GM12878 (cell line): ENCODE data around the gene KAZN. TPM values are rescaled to one million over a fixed set of nuclear protein-coding genes. Genes with fewer than 3 reads are reported as not detected.

Source experiments
- ATAC-seq: fragments of 200-7000 bp; cut with Tn5 transposase; 3 replicates; pipeline ENCODE4 v1.9.1; 2020; ENCODE audit warnings: mild to moderate bottlenecking, moderate library complexity
- BruUV-seq: library from RNA; stranded (reverse); fragments of 400-500 nt; replicated peaks from 2 replicates; lab custom pipeline; 2021; lab: Mats Ljungman, UMichigan
- CTCF ChIA-PET: fragments of 300-600 bp; sonication (Branson Sonifier 250); formaldehyde crosslinking; extraction: SDS; loops from one replicate; lab custom pipeline; 2021; ENCODE audit warnings: inconsistent platforms; lab: Yijun Ruan, JAX
- POLR2A ChIA-PET: fragments of 350-600 bp; formaldehyde crosslinking; extraction: SDS; loops from one replicate; lab custom pipeline; 2021; ENCODE audit warnings: inconsistent platforms; lab: Charles Lee
- RAD21 ChIA-PET: fragments of 300-600 bp; sonication (Branson Sonifier 250); formaldehyde crosslinking; loops from one replicate; lab custom pipeline; 2023; ENCODE audit warnings: antibody characterized with exemption; ENCODE audit not compliant: unreplicated experiment; lab: Charles Lee
- SMC1A ChIA-PET: fragments of 300-600 bp; sonication (Branson Sonifier 250); formaldehyde crosslinking; loops from one replicate; lab custom pipeline; 2023; ENCODE audit not compliant: unreplicated experiment, uncharacterized antibody; lab: Charles Lee
- DNase-seq: peaks from one replicate; pipeline ENCODE4 v3.0.0-alpha.2; 2011; ENCODE audit warnings: low read depth, low spot score
- FAIRE-seq: peaks from 3 replicates; lab custom pipeline; 2011; peaks lifted over from hg19 to GRCh38; lab: Jason Lieb, UNC
- H2AFZ ChIP-seq: 2 replicates; pipeline ENCODE4 v1.6.0; 2011; ENCODE audit warnings: low read depth, low read length, control low read depth; ENCODE audit not compliant: control insufficient read depth
- H3K27ac ChIP-seq: 2 replicates; pipeline ENCODE4 v1.5.1; 2011; ENCODE audit warnings: control low read depth; ENCODE audit not compliant: control insufficient read depth, insufficient read depth
- H3K27me3 ChIP-seq, 2 experiments: replicated peaks in 1 of 2; 2 replicates each; pipeline versions ENCODE4 v1.6.0 to v1.6.1; 2011; ENCODE audit warnings: low read length in 1 of 2; ENCODE audit not compliant: control insufficient read depth in 2 of 2, insufficient read depth in 2 of 2
- H3K36me3 ChIP-seq, 2 experiments: 2 replicates each; pipeline ENCODE4 v1.5.1; 2011; ENCODE audit warnings: low read length in 1 of 2; ENCODE audit not compliant: control insufficient read depth in 2 of 2, insufficient read depth in 2 of 2
- H3K4me1 ChIP-seq: 2 replicates; pipeline ENCODE4 v1.6.1; 2011; ENCODE audit warnings: mild to moderate bottlenecking, low read length, moderate library complexity, mixed read lengths; ENCODE audit not compliant: control insufficient read depth, insufficient read depth
- H3K4me2 ChIP-seq: 2 replicates; pipeline ENCODE4 v1.6.0; 2011; ENCODE audit warnings: control low read depth; ENCODE audit not compliant: control insufficient read depth, insufficient read depth
- H3K4me3 ChIP-seq: fragments of 200-600 bp; sonication (generic); 2 replicates; pipeline ENCODE4 v1.5.1; 2016
- H3K79me2 ChIP-seq: 2 replicates; pipeline ENCODE4 v1.6.0; 2011; ENCODE audit warnings: low read length; ENCODE audit not compliant: control insufficient read depth, insufficient read depth
- H3K9ac ChIP-seq: 2 replicates; pipeline ENCODE4 v1.8.0; 2011; ENCODE audit warnings: low read length, control low read depth, mixed read lengths; ENCODE audit not compliant: control insufficient read depth, insufficient read depth
- H3K9me3 ChIP-seq: replicated peaks from 3 replicates; pipeline ENCODE4 v1.5.1; 2011; ENCODE audit warnings: mild to moderate bottlenecking, low read length; ENCODE audit not compliant: control insufficient read depth, insufficient read depth
- H4K20me1 ChIP-seq: 2 replicates; pipeline ENCODE4 v1.6.0; 2011; ENCODE audit not compliant: control insufficient read depth, insufficient read depth
- FOS ChIP-seq: IDR thresholded peaks from 3 replicates; pipeline ENCODE4 v1.6.1; 2011; ENCODE audit warnings: borderline replicate concordance; ENCODE audit not compliant: insufficient read length; ENCODE audit errors: extremely low read depth
- GATAD2B ChIP-seq: fragments of 450-650 bp; conservative IDR thresholded peaks from 2 replicates; pipeline ENCODE4 v1.6.1; 2017; ENCODE audit warnings: low read depth, mild to moderate bottlenecking, moderate library complexity
- NBN ChIP-seq: fragments of 450-650 bp; IDR thresholded peaks from 2 replicates; pipeline ENCODE4 v1.6.1; 2016
- NR2C2 ChIP-seq: IDR thresholded peaks from 2 replicates; pipeline ENCODE4 v1.6.1; 2011; ENCODE audit warnings: borderline replicate concordance, low read depth; ENCODE audit not compliant: control insufficient read depth, insufficient read length
- NRF1 ChIP-seq: conservative IDR thresholded peaks from 2 replicates; pipeline ENCODE4 v1.6.1; 2011; ENCODE audit warnings: mild to moderate bottlenecking, low read depth, low read length, improper control_type of control experiment
- POLR2A ChIP-seq: IDR thresholded peaks from 2 replicates; pipeline ENCODE4 v1.6.1; 2011; ENCODE audit warnings: low read depth, mild to moderate bottlenecking, low read length
- RBBP5 ChIP-seq: fragments of 200-600 bp; sonication (generic); conservative IDR thresholded peaks from 2 replicates; pipeline ENCODE4 v1.6.1; 2016
- RELB ChIP-seq: fragments of 450-650 bp; IDR thresholded peaks from 2 replicates; pipeline ENCODE4 v1.6.1; 2017; ENCODE audit warnings: low read depth, mild to moderate bottlenecking, moderate library complexity
- SMAD5 ChIP-seq: IDR thresholded peaks from 2 replicates; pipeline ENCODE4 v1.6.1; 2016; ENCODE audit warnings: antibody characterized with exemption, low read depth
- SP1 ChIP-seq: IDR thresholded peaks from one replicate; pipeline ENCODE4 v1.6.1; 2011; ENCODE audit warnings: low read depth, low read length
- SREBF2 ChIP-seq: IDR thresholded peaks from 2 replicates; pipeline ENCODE4 v1.6.1; 2012; ENCODE audit warnings: mild to moderate bottlenecking, low read length
- SUZ12 ChIP-seq: fragments of 200-600 bp; sonication (generic); IDR thresholded peaks from one replicate; pipeline ENCODE4 v1.6.1; 2018; ENCODE audit warnings: antibody characterized with exemption, mild to moderate bottlenecking; ENCODE audit not compliant: unreplicated experiment
- ZNF24 ChIP-seq: fragments of 450-650 bp; IDR thresholded peaks from 2 replicates; pipeline ENCODE4 v1.6.1; 2017; ENCODE audit warnings: antibody characterized with exemption, mild to moderate bottlenecking
- WGBS: methylation state at CpG from one replicate; pipeline ENCODE4 v1.1.6; 2016; ENCODE audit warnings: low lambda C conversion rate; ENCODE audit not compliant: insufficient replicate concordance, insufficient coverage; ENCODE audit errors: missing lambda C conversion rate; 5-methylcytosine and 5-hydroxymethylcytosine counted together
- in situ Hi-C: fragments of 300-500 bp; cut with MboI; formaldehyde crosslinking; loops from 9 replicates; pipeline ENCODE4 v1.14.3; 2018; ENCODE audit warnings: mixed read lengths
- intact Hi-C: fragments of 100-400 bp; cut with micrococcal nuclease; formaldehyde crosslinking; loops from one replicate; pipeline ENCODE4 v1.14.2; 2022; ENCODE audit not compliant: unreplicated experiment
- polyA plus RNA-seq, 11 experiments: library from polyadenylated mRNA; depleted of rRNA in 4 of 11; unstranded in 6 of 11; stranded (reverse) in 5 of 11; fragments of >200 nt; fragmentation: Nextera tagmentation in 4 of 11; fragmentation: Illumina TruSeq in 1 of 11; extraction: Ambion mirVana in 4 of 11; extraction: Trizol in 1 of 11; gene quantifications; 1 replicate in 1 of 11; 2 replicates in 10 of 11; pipeline versions ENCODE4 v1.2.1 to v1.2.3, GENCODE V29; 2011 to 2016; ENCODE audit warnings: inconsistent platforms in 2 of 11, missing spikeins in 2 of 11, low read depth in 1 of 11
- total RNA-seq, 4 experiments: library from RNA; depleted of rRNA in 3 of 4; stranded (reverse); fragments of >200 nt in 3 of 4; fragmentation: Illumina TruSeq in 1 of 4; extraction: Trizol in 1 of 4; gene quantifications; 2 replicates each; pipeline versions ENCODE4 v1.2.1 to v1.2.3, GENCODE V29; 2013 to 2021
- TF ChIP-seq, protein P1 (sequence below): IDR thresholded peaks from 2 replicates; pipeline ENCODE4 v1.6.1; 2012; ENCODE audit warnings: low read depth, low read length, improper control_type of control experiment
- TF ChIP-seq, protein P2 (sequence below): IDR thresholded peaks from 2 replicates; pipeline ENCODE4 v1.6.1; 2011; ENCODE audit warnings: low read depth, low read length, improper control_type of control experiment, borderline replicate concordance
- TF ChIP-seq, protein P3 (sequence below): fragments of 450-650 bp; IDR thresholded peaks from 2 replicates; pipeline ENCODE4 v1.6.1; 2016; ENCODE audit warnings: mild to moderate bottlenecking

The KAZN gene
- total and polyA plus RNA-seq, 10 of the 15 experiments (the other 5 are each of a cell fraction or from before 2014, with no cell fraction given) = 0.72 to 4.0 (median 1.2) TPM

DNA sequence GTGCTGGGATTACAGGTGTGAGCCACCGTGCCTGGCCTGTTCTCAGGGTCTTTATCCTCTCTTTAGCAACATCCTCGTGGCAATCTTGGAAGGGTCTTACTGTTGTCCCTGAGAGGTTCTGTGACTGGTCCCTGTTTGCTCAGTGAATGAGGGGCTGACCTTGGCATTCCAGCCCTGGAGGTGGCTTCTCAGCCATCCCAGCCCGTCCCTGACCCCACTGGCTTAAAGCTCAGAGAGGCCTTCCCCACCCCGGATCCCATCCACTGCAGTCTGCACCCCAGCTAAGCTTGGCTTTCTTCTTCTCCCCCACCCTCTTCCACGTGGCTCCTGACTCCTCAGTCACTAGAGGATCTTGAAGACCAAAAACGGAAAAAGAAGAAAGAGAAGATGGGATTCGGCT lies 466.8 kb downstream of the KAZN start:
- H3K79me2 ChIP-seq = no peaks in the 10 kb centered on the region
- TF ChIP-seq, protein P1, sequence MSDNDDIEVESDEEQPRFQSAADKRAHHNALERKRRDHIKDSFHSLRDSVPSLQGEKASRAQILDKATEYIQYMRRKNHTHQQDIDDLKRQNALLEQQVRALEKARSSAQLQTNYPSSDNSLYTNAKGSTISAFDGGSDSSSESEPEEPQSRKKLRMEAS = no peak
- TF ChIP-seq, all 136 proteins: peak for 0
- Histone ChIP-seq H3K4me3 (no peak overlapping the region), H3K36me3 (no peaks in the 10 kb centered on the region), H3K27me3 (no peaks in the 10 kb centered on the region), H3K4me2 (no peak overlapping the region), H3K4me1 (no peaks in the 10 kb centered on the region), H3K9ac (no peak overlapping the region), H4K20me1 (no peaks in the 10 kb centered on the region), H3K27ac (no peak overlapping the region), H2AFZ (no peak overlapping the region), H3K9me3 (no peaks in the 10 kb centered on the region; the same call in 2 of the 3 replicates)
- ChIA-PET CTCF (no interaction called here), POLR2A (no interaction called here), RAD21 (no interaction called here), SMC1A (no interaction called here)
- WGBS = 28% methylated on average over 6 of the region's 7 CpGs
- BruUV-seq = no TSS peak
- ATAC-seq (no peak), FAIRE-seq (no peak), DNase-seq (no peak)
- intact Hi-C loops (no loop called here), in situ Hi-C loops (no loop called here)

GRCh38 chr1:15065736-15066135 lies 467.3 kb downstream of the KAZN start:
- in situ Hi-C loops (no loop called here), intact Hi-C loops (no loop called here)
- ATAC-seq (no peak), FAIRE-seq (no peak), DNase-seq (no peak)
- ChIA-PET CTCF (no interaction called here), POLR2A (no interaction called here), RAD21 (no interaction called here), SMC1A (no interaction called here)
- H4K20me1 ChIP-seq = no peaks in the 10 kb centered on the region
- no peaks in the 10 kb centered on the region; the same call in 2 of the 3 replicates for H3K9me3 ChIP-seq
- no peaks in the 10 kb centered on the region for H3K4me1 ChIP-seq
- no TSS peak for BruUV-seq
- 69% methylated on average over 30 of the region's 30 CpGs for whole genome bisulfite sequencing
- no peak overlapping the region for H2AFZ ChIP-seq
- no peaks in the 10 kb centered on the region for H3K36me3 ChIP-seq
- no peaks in the 10 kb centered on the region for H3K27me3 ChIP-seq
- no peak overlapping the region for H3K9ac ChIP-seq
- H3K4me3 ChIP-seq = no peak overlapping the region
- H3K27ac ChIP-seq = no peak overlapping the region
- no peak overlapping the region for H3K4me2 ChIP-seq
- H3K79me2 ChIP-seq = no peaks in the 10 kb centered on the region
- TF ChIP-seq RELB = no peak
- TF ChIP-seq SUZ12 = no peak
- no peak for TF ChIP-seq GATAD2B
- TF ChIP-seq FOS = no peak
- no peak for TF ChIP-seq SP1
- no peak for TF ChIP-seq SREBF2
- no peak for TF ChIP-seq POLR2A
- TF ChIP-seq, protein P2, sequence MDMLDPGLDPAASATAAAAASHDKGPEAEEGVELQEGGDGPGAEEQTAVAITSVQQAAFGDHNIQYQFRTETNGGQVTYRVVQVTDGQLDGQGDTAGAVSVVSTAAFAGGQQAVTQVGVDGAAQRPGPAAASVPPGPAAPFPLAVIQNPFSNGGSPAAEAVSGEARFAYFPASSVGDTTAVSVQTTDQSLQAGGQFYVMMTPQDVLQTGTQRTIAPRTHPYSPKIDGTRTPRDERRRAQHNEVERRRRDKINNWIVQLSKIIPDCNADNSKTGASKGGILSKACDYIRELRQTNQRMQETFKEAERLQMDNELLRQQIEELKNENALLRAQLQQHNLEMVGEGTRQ = no peak
- no peak for TF ChIP-seq ZNF24
- no peak for TF ChIP-seq SMAD5
- no peak for TF ChIP-seq NR2C2
- no peak for TF ChIP-seq RBBP5
- TF ChIP-seq NRF1 = no peak
- TF ChIP-seq, protein P3, sequence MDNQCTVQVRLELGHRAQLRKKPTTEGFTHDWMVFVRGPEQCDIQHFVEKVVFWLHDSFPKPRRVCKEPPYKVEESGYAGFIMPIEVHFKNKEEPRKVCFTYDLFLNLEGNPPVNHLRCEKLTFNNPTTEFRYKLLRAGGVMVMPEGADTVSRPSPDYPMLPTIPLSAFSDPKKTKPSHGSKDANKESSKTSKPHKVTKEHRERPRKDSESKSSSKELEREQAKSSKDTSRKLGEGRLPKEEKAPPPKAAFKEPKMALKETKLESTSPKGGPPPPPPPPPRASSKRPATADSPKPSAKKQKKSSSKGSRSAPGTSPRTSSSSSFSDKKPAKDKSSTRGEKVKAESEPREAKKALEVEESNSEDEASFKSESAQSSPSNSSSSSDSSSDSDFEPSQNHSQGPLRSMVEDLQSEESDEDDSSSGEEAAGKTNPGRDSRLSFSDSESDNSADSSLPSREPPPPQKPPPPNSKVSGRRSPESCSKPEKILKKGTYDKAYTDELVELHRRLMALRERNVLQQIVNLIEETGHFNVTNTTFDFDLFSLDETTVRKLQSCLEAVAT = no peak
- TF ChIP-seq NBN = no peak
